SK-N-MC (cell line): ENCODE data around the gene ARPC5L.

ENCODE experiments used
- EZH2 ChIP-seq: fragments of 200-600 bp; sonication (generic); IDR thresholded peaks from one replicate; pipeline ENCODE4 v1.6.1; 2017; ENCODE audit warnings: antibody characterized with exemption
- FOXP2 ChIP-seq: optimal IDR thresholded peaks from 2 replicates; pipeline ENCODE3; 2011; ENCODE audit warnings: mild to moderate bottlenecking, moderate library complexity; ENCODE audit not compliant: insufficient read depth; ENCODE audit errors: extremely low read length, control extremely low read depth
- POLR2AphosphoS5 ChIP-seq: IDR thresholded peaks from 2 replicates; pipeline ENCODE4 v1.6.1; 2012; ENCODE audit warnings: mild to moderate bottlenecking, low read depth, low read length, borderline replicate concordance

- TF ChIP-seq POLR2AphosphoS5 (no peak), EZH2 (no peak), FOXP2 (no peak)
These were observed 11.7 kb downstream of the ARPC5L start for GRCh38 chr9:124873664-124874063.
